ENCODE measurements around the gene KIZ.
"Not testable (repeated sequence)": the region's sequence is repeated elsewhere in the genome, so short reads cannot be mapped to it uniquely, and the experiment has no call there.

Gene KIZ

DNA sequence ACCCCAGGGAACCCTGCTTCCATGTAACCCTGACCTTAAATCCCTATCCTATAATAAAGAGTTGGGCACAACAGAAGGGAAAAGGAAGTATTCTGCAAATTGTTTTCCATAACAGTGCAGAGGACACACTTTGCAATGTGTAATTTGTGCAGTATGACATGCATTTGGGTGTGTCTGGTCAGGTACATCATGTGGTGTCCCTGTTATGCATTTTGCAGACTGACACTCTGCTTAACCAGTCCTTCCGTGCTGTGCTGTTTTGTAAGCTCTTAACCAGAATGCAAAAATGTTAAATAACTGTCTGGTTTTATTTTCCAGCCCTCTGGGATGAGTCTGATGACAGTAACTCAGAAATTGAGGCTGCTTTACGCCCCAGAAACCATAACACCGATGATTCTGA, 120.3 kb downstream of the KIZ start:
- no peak overlapping the region for H3K27ac Mint-ChIP-seq
- H3K27me3 Mint-ChIP-seq, result no peaks in the 10 kb centered on the region
- no peak for DNase-seq
- H3K36me3 Mint-ChIP-seq, result peaks cover 12 to 31% of the 10 kb centered on the region in 2 donors
- ATAC-seq (replicated peaks), result no peak
- H3K4me1 Mint-ChIP-seq, result no peaks in the 10 kb centered on the region
- no peak overlapping the region for H3K4me3 Mint-ChIP-seq
- H3K9me3 Mint-ChIP-seq, result no peaks in the 10 kb centered on the region

DNA sequence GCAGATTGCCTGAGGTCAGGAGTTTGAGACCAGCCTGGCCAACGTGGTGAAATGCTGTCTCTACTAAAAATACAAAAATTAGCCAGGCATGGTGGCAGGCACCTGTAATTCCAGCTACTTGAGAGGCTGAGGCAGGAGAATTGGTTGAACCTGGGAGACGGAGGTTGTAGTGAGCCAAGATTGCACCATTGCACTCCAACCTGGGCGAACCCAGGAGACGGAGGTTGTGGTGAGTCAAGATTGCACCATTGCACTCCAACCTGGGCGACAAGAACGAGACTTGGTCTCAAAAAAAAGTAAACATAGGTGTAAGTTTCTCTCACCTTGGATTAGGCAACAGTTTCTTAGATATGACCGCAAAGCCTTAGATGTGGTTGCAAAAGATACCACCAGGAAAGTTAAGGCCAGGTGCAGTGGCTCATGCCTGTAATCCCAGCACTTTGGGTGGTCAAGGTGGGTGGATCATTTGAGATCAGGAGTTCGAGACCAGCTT, 121.8 kb downstream of the KIZ start:
- not testable (repeated sequence) for H3K27ac Mint-ChIP-seq; H3K27me3 Mint-ChIP-seq; ATAC-seq (replicated peaks); H3K9me3 Mint-ChIP-seq; H3K4me1 Mint-ChIP-seq; DNase-seq; H3K4me3 Mint-ChIP-seq
- peaks cover 12 to 26% of the 10 kb centered on the region in 2 donors for H3K36me3 Mint-ChIP-seq

DNA sequence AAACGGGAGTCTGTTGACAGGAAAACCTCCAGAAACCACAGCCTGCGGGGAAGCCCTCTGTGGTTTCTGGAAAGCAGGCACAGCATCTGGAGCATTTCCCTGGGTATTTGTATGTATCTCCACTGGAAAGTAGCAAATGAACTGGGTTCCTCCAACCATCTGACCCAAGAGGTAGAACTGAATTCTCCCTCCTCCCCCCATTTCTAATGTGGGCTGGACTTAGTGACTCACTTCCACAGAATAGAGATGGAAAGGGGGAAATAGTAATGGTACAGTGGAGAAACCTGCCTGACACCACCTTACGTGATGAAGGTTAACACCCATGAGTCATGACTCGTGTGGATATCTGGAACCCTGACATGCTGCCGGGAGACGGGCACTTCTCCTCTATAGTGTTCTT, 125.4 kb downstream of the KIZ start:
- peaks cover 2 to 6% of the 10 kb centered on the region in 2 donors for H3K4me1 Mint-ChIP-seq
- peaks cover 0 to 1% of the 10 kb centered on the region in 2 donors for H3K9me3 Mint-ChIP-seq
- H3K36me3 Mint-ChIP-seq, result peaks cover 3 to 6% of the 10 kb centered on the region in 2 donors
- H3K27ac Mint-ChIP-seq, result no peak overlapping the region
- ATAC-seq (replicated peaks) (peak; percentile 72 to 84), DNase-seq (no peak)
- no peak overlapping the region for H3K4me3 Mint-ChIP-seq
- H3K27me3 Mint-ChIP-seq, result peaks cover 0 to 2% of the 10 kb centered on the region in 2 donors

DNA sequence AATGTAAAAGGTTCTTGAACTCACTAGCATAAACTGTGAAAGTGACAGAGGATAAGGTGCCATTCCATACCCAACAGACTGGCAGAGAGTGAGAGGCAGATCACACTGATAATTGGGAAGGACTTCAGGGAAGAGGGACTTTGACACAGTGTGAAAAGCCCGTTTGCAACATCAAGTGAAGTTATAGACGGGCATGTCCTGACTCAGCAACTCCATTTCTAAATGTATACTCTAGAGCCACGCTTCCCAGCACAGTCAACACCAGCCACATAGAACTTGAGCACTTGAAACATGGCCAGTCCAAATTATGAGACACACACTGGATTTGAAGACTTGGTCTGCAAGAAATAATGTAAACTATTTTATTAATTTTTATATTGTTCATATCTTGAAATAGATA, 131.3 kb downstream of the KIZ start:
- H3K27ac Mint-ChIP-seq, result no peak overlapping the region
- peaks cover 0 to 8% of the 10 kb centered on the region in 2 donors for H3K27me3 Mint-ChIP-seq
- DNase-seq (no peak), ATAC-seq (replicated peaks) (no peak)
- no peak overlapping the region for H3K4me3 Mint-ChIP-seq
- H3K36me3 Mint-ChIP-seq, result no peaks in the 10 kb centered on the region
- peaks cover 0 to 1% of the 10 kb centered on the region in 2 donors for H3K9me3 Mint-ChIP-seq
- H3K4me1 Mint-ChIP-seq, result no peaks in the 10 kb centered on the region

DNA sequence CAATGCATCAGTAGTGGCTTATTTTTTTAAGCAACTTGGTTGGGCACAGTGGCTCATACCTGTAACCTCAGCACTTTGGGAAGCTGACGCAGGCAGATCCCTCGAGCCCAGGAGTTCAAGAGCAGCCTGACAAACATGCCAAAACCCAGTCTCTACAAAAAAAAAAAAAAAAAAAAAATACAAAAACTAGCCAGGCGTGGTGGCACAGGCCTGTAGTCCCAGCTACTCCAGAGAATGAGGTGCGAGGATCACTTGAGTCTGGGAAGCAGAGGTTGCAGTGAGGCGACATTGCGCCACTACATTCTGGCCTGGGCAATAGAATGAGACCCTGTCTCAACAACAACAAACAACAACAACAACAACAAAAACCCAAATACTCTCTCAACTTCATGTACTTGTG, 132.5 kb downstream of the KIZ start:
- DNase-seq (no peak), ATAC-seq (replicated peaks) (no peak)
- H3K36me3 Mint-ChIP-seq, result no peaks in the 10 kb centered on the region
- peaks cover 0 to 1% of the 10 kb centered on the region in 2 donors for H3K9me3 Mint-ChIP-seq
- no peak overlapping the region for H3K27ac Mint-ChIP-seq
- no peak overlapping the region for H3K4me3 Mint-ChIP-seq
- H3K27me3 Mint-ChIP-seq, result peaks cover 12 to 20% of the 10 kb centered on the region in 2 donors
- no peaks in the 10 kb centered on the region for H3K4me1 Mint-ChIP-seq

DNA sequence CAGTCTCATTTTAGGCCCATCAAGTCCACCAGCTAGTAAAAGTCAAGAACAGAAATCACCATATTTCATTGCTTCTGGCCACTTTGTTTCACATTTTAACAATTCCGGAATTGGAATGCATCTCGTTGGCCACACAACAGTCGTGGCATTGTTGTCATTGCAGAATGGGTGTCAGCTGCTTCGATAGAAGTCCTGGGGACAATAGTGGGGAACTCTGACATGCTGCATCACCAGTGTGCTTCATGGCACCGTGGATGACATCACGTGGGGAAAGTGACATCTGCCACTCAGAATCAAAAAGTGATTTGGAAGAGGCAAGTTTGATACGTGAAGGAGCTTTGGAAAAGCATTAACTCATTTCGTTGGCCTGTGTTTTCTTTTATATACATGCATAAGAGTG, 133.5 kb downstream of the KIZ start:
- H3K4me3 Mint-ChIP-seq, result no peak overlapping the region
- no peaks in the 10 kb centered on the region for H3K36me3 Mint-ChIP-seq
- peaks cover 0 to 1% of the 10 kb centered on the region in 2 donors for H3K9me3 Mint-ChIP-seq
- ATAC-seq (replicated peaks) (no peak), DNase-seq (no peak)
- no peaks in the 10 kb centered on the region for H3K4me1 Mint-ChIP-seq
- no peak overlapping the region for H3K27ac Mint-ChIP-seq
- peaks cover 12 to 20% of the 10 kb centered on the region in 2 donors for H3K27me3 Mint-ChIP-seq

DNA sequence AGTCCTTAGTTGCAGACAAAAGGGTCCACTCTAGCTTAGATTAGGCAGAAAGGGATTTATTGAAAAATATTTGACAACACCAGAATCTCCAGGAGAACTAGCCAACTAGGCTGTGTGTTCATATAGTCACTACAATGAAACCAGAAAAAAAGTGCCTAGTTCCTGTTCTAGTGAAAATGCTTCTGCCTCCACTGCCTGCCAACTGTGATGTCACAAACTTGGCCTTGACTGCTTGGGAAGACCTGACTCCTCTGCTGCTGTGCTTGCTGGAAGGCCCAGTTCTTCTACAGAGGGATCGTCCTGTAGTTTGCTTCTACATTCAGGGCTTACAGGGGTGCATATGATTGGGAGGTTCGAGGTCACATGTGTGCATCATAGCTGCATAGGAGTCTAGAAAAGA, 136.9 kb downstream of the KIZ start:
- ATAC-seq (replicated peaks), result peak; percentile 55 to 67
- Mint-ChIP-seq H3K36me3 (no peaks in the 10 kb centered on the region), H3K27ac (no peak overlapping the region)

DNA sequence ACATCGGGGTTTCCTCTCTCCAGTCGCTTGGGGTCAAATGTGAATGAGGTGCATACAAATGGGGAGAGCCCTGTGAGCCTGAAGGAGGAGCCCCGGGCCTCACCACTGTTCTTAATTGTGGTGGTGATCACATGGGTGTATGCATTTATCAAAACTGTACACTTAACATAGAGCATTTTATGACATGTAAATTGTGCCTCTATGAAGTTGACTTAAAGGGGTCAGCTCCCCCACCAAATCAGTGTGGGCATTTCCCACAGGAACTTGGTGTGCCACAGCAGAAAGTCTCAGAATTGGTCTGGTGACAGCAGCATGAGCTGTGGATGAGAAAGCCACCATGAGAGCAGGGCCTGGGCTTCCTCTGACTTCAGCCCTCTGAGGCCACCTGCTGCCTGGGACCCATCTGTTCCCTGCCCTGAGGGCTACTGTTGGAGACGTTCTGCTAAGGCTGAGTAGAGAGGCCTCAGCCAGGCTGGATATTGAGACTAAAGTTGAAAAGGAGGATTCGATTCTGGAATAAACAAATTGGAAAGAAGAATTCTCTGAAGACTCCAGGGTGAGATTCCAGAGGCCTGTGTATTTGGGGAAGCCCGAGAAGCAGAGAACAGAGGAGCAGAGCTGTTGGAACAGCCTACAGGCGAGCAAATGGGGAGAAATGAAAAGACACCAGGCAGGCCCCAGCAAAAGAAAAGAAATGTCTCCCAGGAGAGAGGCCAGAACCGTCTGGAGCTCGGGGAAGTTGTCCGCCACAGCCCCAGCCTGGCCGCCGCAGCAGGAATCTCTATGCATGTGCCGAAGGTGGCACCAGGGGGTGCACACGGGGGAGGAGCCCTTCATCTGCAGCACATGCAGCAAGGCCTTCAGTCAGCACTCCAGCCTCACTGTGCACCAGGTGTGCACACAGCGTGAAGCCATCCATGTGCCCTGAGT, 139.6 kb downstream of the KIZ start:
- ATAC-seq (replicated peaks) (no peak), DNase-seq (no peak)
- Mint-ChIP-seq H3K27ac (no peak overlapping the region), H3K36me3 (no peaks in the 10 kb centered on the region), H3K4me3 (no peak overlapping the region), H3K9me3 (peaks cover 0 to 6% of the 10 kb centered on the region in 2 donors), H3K4me1 (no peaks in the 10 kb centered on the region), H3K27me3 (peaks cover 21 to 31% of the 10 kb centered on the region in 2 donors)

More for the DNA sequence above, 136.9 kb downstream of the KIZ start:
- Mint-ChIP-seq H3K27me3 (peaks cover 20 to 23% of the 10 kb centered on the region in 2 donors), H3K4me3 (no peak overlapping the region), H3K4me1 (no peaks in the 10 kb centered on the region), H3K9me3 (peaks cover 0 to 6% of the 10 kb centered on the region in 2 donors)
- DNase-seq, result no peak

DNA sequence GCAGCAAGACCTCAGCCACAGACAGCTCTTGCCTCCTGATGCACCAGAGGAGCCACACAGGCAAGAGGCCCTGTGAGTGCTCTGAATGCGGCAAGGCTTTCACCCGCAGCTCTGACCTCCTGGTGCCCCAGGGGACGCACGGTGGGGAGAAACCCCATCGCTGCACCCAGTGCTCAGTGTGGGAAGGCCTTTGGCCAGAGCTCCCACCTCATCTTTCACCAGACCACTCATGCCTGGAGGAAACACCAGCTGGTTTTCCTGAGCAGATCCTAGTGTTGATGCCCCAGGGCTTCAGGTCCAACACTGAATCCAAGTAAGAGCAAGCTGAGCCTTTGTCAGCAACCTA, 140.3 kb downstream of the KIZ start:
- peaks cover 21 to 31% of the 10 kb centered on the region in 2 donors for H3K27me3 Mint-ChIP-seq
- H3K4me3 Mint-ChIP-seq, result no peak overlapping the region
- no peak for ATAC-seq (replicated peaks)

DNA sequence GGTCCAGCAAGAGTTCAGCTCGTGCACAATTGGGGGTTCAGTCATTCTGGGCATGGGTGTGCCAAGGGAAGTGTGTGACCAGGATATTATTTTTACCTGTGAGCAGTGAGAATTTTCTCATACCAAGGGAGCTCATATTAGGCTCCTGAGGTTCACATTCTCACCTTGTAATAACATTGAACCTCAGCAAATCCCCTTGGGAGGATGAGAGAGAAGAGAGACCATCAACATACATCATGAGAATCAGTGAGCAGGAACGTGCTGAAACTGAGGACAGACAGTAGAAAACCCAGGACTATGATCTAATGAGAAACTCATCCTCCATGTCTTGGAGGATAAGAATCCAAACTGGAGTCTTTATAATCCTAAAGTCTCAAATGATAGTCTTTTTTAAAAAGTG, 143.9 kb downstream of the KIZ start:
- Mint-ChIP-seq H3K4me3 (no peak overlapping the region), H3K27me3 (peaks cover 20 to 48% of the 10 kb centered on the region in 2 donors)

More for the DNA sequence above, 140.3 kb downstream of the KIZ start:
- Mint-ChIP-seq H3K27ac (no peak overlapping the region), H3K9me3 (peaks cover 0 to 6% of the 10 kb centered on the region in 2 donors), H3K4me1 (no peaks in the 10 kb centered on the region), H3K36me3 (no peaks in the 10 kb centered on the region)
- DNase-seq, result no peak

DNA sequence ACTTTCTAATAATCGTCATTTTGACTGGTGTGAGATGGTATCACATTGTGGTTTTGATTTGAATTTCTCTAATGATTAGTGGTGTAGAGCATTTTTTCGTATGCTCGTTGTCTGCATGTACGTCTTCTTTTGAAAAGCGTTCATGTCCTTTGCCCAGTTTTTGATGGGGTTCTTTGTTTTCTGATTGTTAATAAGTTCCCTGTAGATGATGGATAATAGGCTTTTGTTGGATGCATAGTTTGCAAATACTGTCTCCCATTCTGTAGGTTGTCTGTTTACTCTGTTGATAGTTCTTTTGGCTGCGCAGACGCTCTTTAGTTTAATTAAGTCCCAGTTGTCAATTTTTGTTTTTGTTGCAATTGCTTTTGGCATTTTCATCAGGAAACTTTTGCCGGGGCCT, 144.9 kb downstream of the KIZ start:
- no peak overlapping the region for H3K4me3 Mint-ChIP-seq
- no peaks in the 10 kb centered on the region for H3K36me3 Mint-ChIP-seq
- H3K4me1 Mint-ChIP-seq, result no peaks in the 10 kb centered on the region
- no peak overlapping the region for H3K27ac Mint-ChIP-seq
- DNase-seq (no peak), ATAC-seq (replicated peaks) (no peak)
- H3K9me3 Mint-ChIP-seq, result peaks cover 4 to 6% of the 10 kb centered on the region in 2 donors
- H3K27me3 Mint-ChIP-seq, result peaks cover 19 to 47% of the 10 kb centered on the region in 2 donors

More for the DNA sequence above, 143.9 kb downstream of the KIZ start:
- ATAC-seq (replicated peaks), result no peak
- Mint-ChIP-seq H3K4me1 (no peaks in the 10 kb centered on the region), H3K9me3 (peaks cover 4 to 6% of the 10 kb centered on the region in 2 donors), H3K27ac (no peak overlapping the region), H3K36me3 (no peaks in the 10 kb centered on the region)
- DNase-seq, result no peak

DNA sequence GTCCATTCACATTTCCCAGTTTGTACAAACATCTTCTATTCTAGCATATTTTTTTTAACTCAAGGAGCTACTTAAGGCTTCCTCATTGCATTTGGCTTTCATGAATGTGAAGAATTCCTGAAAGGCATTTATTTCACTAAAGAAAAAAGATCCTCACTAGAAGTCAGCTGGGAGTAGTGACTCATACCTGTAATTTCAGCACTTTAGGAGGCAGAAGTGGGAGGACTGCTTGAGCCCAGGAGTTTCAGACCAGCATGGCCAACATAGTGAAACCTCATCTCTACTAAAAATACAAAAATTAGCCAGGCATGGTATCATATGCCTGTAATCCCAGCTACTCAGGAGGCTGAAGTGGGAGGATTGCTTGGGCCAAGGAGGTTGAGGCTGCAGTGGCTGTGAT, 146.4 kb downstream of the KIZ start:
- ATAC-seq (replicated peaks), result no peak

DNA sequence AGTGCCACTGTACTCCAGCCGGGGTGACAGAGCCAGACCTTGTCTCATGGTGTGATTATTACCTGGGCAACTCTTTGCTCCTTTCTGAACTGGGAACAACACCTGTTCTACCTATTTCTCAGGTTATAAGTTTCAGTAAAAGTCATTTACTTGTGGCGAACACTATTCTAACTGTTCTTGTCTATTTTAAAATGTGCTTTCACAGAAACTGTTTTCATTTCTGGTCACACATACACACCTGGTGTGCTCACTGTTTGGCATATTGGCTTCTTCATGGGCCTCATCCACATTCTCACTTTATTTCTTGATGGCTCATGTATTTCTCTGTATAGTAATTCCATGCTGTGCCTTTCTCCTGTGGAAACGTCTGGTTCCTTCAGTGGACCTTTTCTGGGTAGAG, 146.8 kb downstream of the KIZ start:
- DNase-seq (no peak), ATAC-seq (replicated peaks) (no peak)
- Mint-ChIP-seq H3K9me3 (peaks cover 0 to 4% of the 10 kb centered on the region in 2 donors), H3K4me3 (no peak overlapping the region), H3K36me3 (no peaks in the 10 kb centered on the region), H3K27ac (no peak overlapping the region), H3K4me1 (no peaks in the 10 kb centered on the region), H3K27me3 (peaks cover 19 to 43% of the 10 kb centered on the region in 2 donors)

More for the DNA sequence above, 146.4 kb downstream of the KIZ start:
- no peak for DNase-seq
- no peaks in the 10 kb centered on the region for H3K36me3 Mint-ChIP-seq
- peaks cover 2 to 4% of the 10 kb centered on the region in 2 donors for H3K9me3 Mint-ChIP-seq
- H3K27me3 Mint-ChIP-seq, result peaks cover 19 to 46% of the 10 kb centered on the region in 2 donors
- no peak overlapping the region for H3K27ac Mint-ChIP-seq
- no peak overlapping the region for H3K4me3 Mint-ChIP-seq
- no peaks in the 10 kb centered on the region for H3K4me1 Mint-ChIP-seq

DNA sequence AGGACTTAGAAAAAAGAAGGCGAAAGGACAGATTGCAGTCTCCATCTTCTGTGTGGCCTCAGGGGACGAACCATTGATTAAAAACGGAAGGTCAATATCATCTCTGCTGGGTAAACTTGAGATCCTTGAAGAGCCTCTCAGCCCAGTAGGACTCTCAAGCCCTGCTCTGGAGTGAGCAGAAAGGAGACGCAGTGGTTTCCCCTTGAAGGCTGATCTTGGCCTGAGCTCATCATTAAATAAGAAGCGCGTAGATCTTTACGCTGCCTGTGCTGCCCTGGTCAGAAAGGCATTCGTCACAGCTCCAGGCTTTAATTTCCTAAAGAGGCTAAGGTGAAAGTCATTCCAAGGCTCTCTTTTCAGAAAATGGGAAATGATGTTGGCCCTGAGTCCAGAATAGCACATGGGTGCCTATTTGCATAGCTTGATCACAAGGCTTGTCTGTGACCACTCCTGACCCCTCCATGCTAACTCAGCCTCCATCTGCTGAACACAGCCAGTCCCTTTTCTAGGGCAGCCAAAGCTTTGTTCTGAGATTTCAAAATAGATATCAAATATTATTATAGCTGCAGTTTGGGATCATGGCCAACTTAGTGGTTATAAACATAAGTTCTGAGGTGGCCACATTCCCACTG, 148.0 kb downstream of the KIZ start:
- no peak overlapping the region for H3K27ac Mint-ChIP-seq
- DNase-seq, result no peak
- no peak for ATAC-seq (replicated peaks)
- H3K4me3 Mint-ChIP-seq, result no peak overlapping the region
- peaks cover 26 to 45% of the 10 kb centered on the region in 2 donors for H3K27me3 Mint-ChIP-seq
- H3K36me3 Mint-ChIP-seq, result no peaks in the 10 kb centered on the region
- H3K9me3 Mint-ChIP-seq, result peaks cover 0 to 4% of the 10 kb centered on the region in 2 donors
- peaks cover 7 to 8% of the 10 kb centered on the region in 2 donors for H3K4me1 Mint-ChIP-seq
